IMR-90 (cell line): ENCODE results near the gene CTDP1. TPM values are rescaled to one million over a fixed set of nuclear protein-coding genes. Genes with fewer than 3 reads are reported as not detected.

Source experiments
- ATAC-seq: fragments of 200-7000 bp; cut with Tn5 transposase; 2 replicates; pipeline ENCODE4 v1.9.1; 2020; ENCODE audit warnings: low read depth, mild to moderate bottlenecking, moderate library complexity
- BruUV-seq: library from RNA; stranded (reverse); fragments of 400-500 nt; replicated peaks from 2 replicates; lab custom pipeline; 2021; lab: Mats Ljungman, UMichigan
- CTCF ChIA-PET: fragments of 300-600 bp; formaldehyde crosslinking; extraction: SDS; loops from one replicate; lab custom pipeline; 2021; ENCODE audit warnings: antibody characterized with exemption; lab: Yijun Ruan, JAX
- POLR2A ChIA-PET: fragments of 300-600 bp; sonication (Branson Sonifier 250); formaldehyde crosslinking; loops from one replicate; lab custom pipeline; 2022; ENCODE audit warnings: antibody characterized with exemption; ENCODE audit not compliant: unreplicated experiment; lab: Charles Lee
- DNase-seq: peaks from one replicate; pipeline ENCODE4 v3.0.0; 2013
- H2AFZ ChIP-seq: replicated peaks from 2 replicates; pipeline ENCODE3; 2013; ENCODE audit warnings: low read length, mild to moderate bottlenecking; ENCODE audit not compliant: poor library complexity
- H2AK5ac ChIP-seq: 2 replicates; pipeline ENCODE4 v1.6.1; 2013; ENCODE audit warnings: low read depth, low read length, inconsistent platforms
- H2AK9ac ChIP-seq: replicated peaks from 2 replicates; pipeline ENCODE3; 2013; ENCODE audit warnings: mild to moderate bottlenecking, low read depth, low read length, moderate library complexity; ENCODE audit not compliant: poor library complexity
- H2BK120ac ChIP-seq: 2 replicates; pipeline ENCODE4 v1.6.1; 2013; ENCODE audit warnings: low read depth, low read length, inconsistent platforms
- H2BK15ac ChIP-seq: 3 replicates; pipeline ENCODE4 v1.6.1; 2013; ENCODE audit warnings: low read depth, low read length, inconsistent platforms
- H2BK20ac ChIP-seq: 2 replicates; pipeline ENCODE4 v1.6.1; 2013; ENCODE audit warnings: low read depth, mild to moderate bottlenecking, inconsistent platforms, low read length, moderate library complexity
- H2BK5ac ChIP-seq: 2 replicates; pipeline ENCODE4 v1.6.1; 2013; ENCODE audit warnings: mild to moderate bottlenecking, low read depth, low read length, inconsistent platforms; ENCODE audit not compliant: poor library complexity, severe bottlenecking
- H3K14ac ChIP-seq: replicated peaks from 2 replicates; pipeline ENCODE4 v1.6.1; 2013; ENCODE audit warnings: low read depth, low read length, inconsistent platforms
- H3K18ac ChIP-seq: 2 replicates; pipeline ENCODE4 v1.6.1; 2013; ENCODE audit warnings: low read depth, low read length, control low read depth
- H3K23ac ChIP-seq: 2 replicates; pipeline ENCODE4 v1.6.1; 2013; ENCODE audit warnings: low read depth, low read length, inconsistent platforms
- H3K27ac ChIP-seq: 2 replicates; pipeline ENCODE4 v1.5.1; 2013; ENCODE audit warnings: mild to moderate bottlenecking, control low read depth, low read length; ENCODE audit not compliant: insufficient read depth
- H3K27me3 ChIP-seq: 2 replicates; pipeline ENCODE4 v1.6.1; 2013; ENCODE audit warnings: low read length; ENCODE audit not compliant: control insufficient read depth, insufficient read depth
- H3K36me3 ChIP-seq: 2 replicates; pipeline ENCODE4 v1.6.1; 2013; ENCODE audit warnings: low read length, mixed read lengths; ENCODE audit not compliant: control insufficient read depth, insufficient read depth
- H3K4ac ChIP-seq: 2 replicates; pipeline ENCODE4 v1.6.1; 2013; ENCODE audit warnings: low read depth, low read length, inconsistent platforms
- H3K4me1 ChIP-seq: 2 replicates; pipeline ENCODE4 v1.6.1; 2013; ENCODE audit warnings: low read length, mixed read lengths; ENCODE audit not compliant: control insufficient read depth, insufficient read depth
- H3K4me2 ChIP-seq: 2 replicates; pipeline ENCODE4 v1.6.1; 2013; ENCODE audit warnings: low read depth, mild to moderate bottlenecking, control low read depth, low read length, moderate library complexity
- H3K4me3 ChIP-seq: 2 replicates; pipeline ENCODE4 v1.5.1; 2013; ENCODE audit warnings: low read depth, mild to moderate bottlenecking, control low read depth, low read length, moderate library complexity; ENCODE audit not compliant: insufficient read depth
- H3K56ac ChIP-seq: 2 replicates; pipeline ENCODE4 v1.6.1; 2013; ENCODE audit warnings: low read length, inconsistent platforms; ENCODE audit not compliant: insufficient read depth; ENCODE audit errors: extremely low read depth
- H3K79me1 ChIP-seq, 2 experiments: 2 replicates each; pipeline ENCODE4 v1.6.1; 2013; ENCODE audit warnings: low read length in 2 of 2, inconsistent platforms in 1 of 2, low read depth in 1 of 2
- H3K9ac ChIP-seq: 2 replicates; pipeline ENCODE4 v1.6.1; 2013; ENCODE audit warnings: low read depth, low read length, control low read depth
- H3K9me1 ChIP-seq: 2 replicates; pipeline ENCODE4 v1.6.1; 2013; ENCODE audit warnings: low read length, inconsistent platforms; ENCODE audit not compliant: insufficient read depth
- H3K9me3 ChIP-seq: 2 replicates; pipeline ENCODE4 v1.6.1; 2013; ENCODE audit warnings: low read length; ENCODE audit not compliant: control insufficient read depth, insufficient read depth
- H4K20me1 ChIP-seq: 2 replicates; pipeline ENCODE4 v1.6.1; 2013; ENCODE audit warnings: low read length, inconsistent platforms; ENCODE audit not compliant: insufficient read depth
- H4K5ac ChIP-seq: 2 replicates; pipeline ENCODE4 v1.6.1; 2013; ENCODE audit warnings: mild to moderate bottlenecking, low read depth, low read length, control low read depth
- H4K8ac ChIP-seq, 2 experiments: 2 replicates each; pipeline ENCODE4 v1.6.1; 2013; ENCODE audit warnings: low read depth in 2 of 2, low read length in 2 of 2, control low read depth in 1 of 2, inconsistent platforms in 1 of 2
- H4K91ac ChIP-seq: 2 replicates; pipeline ENCODE4 v1.6.1; 2013; ENCODE audit warnings: low read depth, low read length, inconsistent platforms; ENCODE audit not compliant: insufficient read depth
- BHLHE40 ChIP-seq: fragments of 150-350 bp; IDR thresholded peaks from 2 replicates; pipeline ENCODE4 v1.6.1; 2016; ENCODE audit warnings: mild to moderate bottlenecking, low read depth, low read length
- CEBPB ChIP-seq: IDR thresholded peaks from 2 replicates; pipeline ENCODE4 v1.6.1; 2012; ENCODE audit warnings: low read depth, low read length, improper control_type of control experiment
- CHD1 ChIP-seq: IDR thresholded peaks from 2 replicates; pipeline ENCODE4 v1.6.1; 2012; ENCODE audit warnings: low read depth, low read length, improper control_type of control experiment
- FOS ChIP-seq: fragments of 150-350 bp; IDR thresholded peaks from 2 replicates; pipeline ENCODE4 v1.6.1; 2016; ENCODE audit warnings: low read depth, low read length
- MAFK ChIP-seq: IDR thresholded peaks from 2 replicates; pipeline ENCODE4 v1.6.1; 2012; ENCODE audit warnings: low read depth, low read length, improper control_type of control experiment
- MAZ ChIP-seq: IDR thresholded peaks from 2 replicates; pipeline ENCODE4 v1.6.1; 2012; ENCODE audit warnings: low read depth, mild to moderate bottlenecking, low read length, improper control_type of control experiment, moderate library complexity, borderline replicate concordance
- MXI1 ChIP-seq: IDR thresholded peaks from 2 replicates; pipeline ENCODE4 v1.6.1; 2012; ENCODE audit warnings: low read depth, mild to moderate bottlenecking, low read length, moderate library complexity, borderline replicate concordance
- NFE2L2 ChIP-seq: fragments of 150-350 bp; IDR thresholded peaks from 2 replicates; pipeline ENCODE4 v1.6.1; 2016; ENCODE audit warnings: low read depth, mild to moderate bottlenecking, low read length
- POLR2A ChIP-seq: IDR thresholded peaks from 2 replicates; pipeline ENCODE4 v1.6.1; 2012; ENCODE audit warnings: mild to moderate bottlenecking, low read depth, low read length
- RAD21 ChIP-seq: IDR thresholded peaks from 2 replicates; pipeline ENCODE4 v1.6.1; 2012; ENCODE audit warnings: low read length, improper control_type of control experiment
- RCOR1 ChIP-seq: IDR thresholded peaks from 2 replicates; pipeline ENCODE4 v1.6.1; 2012; ENCODE audit warnings: mild to moderate bottlenecking, low read length, improper control_type of control experiment; ENCODE audit not compliant: insufficient replicate concordance
- RFX5 ChIP-seq: IDR thresholded peaks from 2 replicates; pipeline ENCODE4 v1.8.0; 2012; ENCODE audit warnings: low read depth, mild to moderate bottlenecking, low read length, moderate library complexity
- SMC3 ChIP-seq: fragments of 150-350 bp; IDR thresholded peaks from 2 replicates; pipeline ENCODE4 v1.6.1; 2016; ENCODE audit warnings: low read depth, mild to moderate bottlenecking, antibody characterized with exemption, low read length, moderate library complexity
- WGBS, 2 experiments: methylation state at CpG; one replicate each; pipeline versions ENCODE4 v1.1.5 to v1.1.7; 2013; ENCODE audit warnings: missing lambda C conversion rate in 2 of 2; ENCODE audit not compliant: insufficient read length in 1 of 2; ENCODE audit errors: extremely low coverage in 2 of 2; 5-methylcytosine and 5-hydroxymethylcytosine counted together
- dilution Hi-C: fragments of 300-500 bp; cut with HindIII; formaldehyde crosslinking; loops from one replicate; pipeline ENCODE4 v1.14.3; 2018; ENCODE audit warnings: low sequenced_read_pairs; ENCODE audit not compliant: unreplicated experiment
- in situ Hi-C: fragments of 300-500 bp; cut with MboI; formaldehyde crosslinking; loops from 3 replicates; pipeline ENCODE4 v1.14.3; 2019; ENCODE audit warnings: low sequenced_read_pairs, inconsistent platforms, mixed read lengths
- intact Hi-C: fragments of 100-400 bp; cut with micrococcal nuclease; formaldehyde crosslinking; loops from 2 replicates; pipeline ENCODE4 v1.10.0; 2022
- polyA plus RNA-seq, 3 experiments: library from polyadenylated mRNA; depleted of rRNA; stranded (reverse); fragments of >200 nt; gene quantifications; 2 replicates each; pipeline ENCODE4 v1.2.3, GENCODE V29; 2012; ENCODE audit warnings: low replicate concordance in 1 of 3
- total RNA-seq: library from RNA; depleted of rRNA; stranded (reverse); fragments of >200 nt; gene quantifications from 2 replicates; pipeline ENCODE4 v1.2.3, GENCODE V29; 2012
- TF ChIP-seq, protein P1 (sequence below): conservative IDR thresholded peaks from 2 replicates; pipeline ENCODE4 v1.5.1; 2012; ENCODE audit warnings: mild to moderate bottlenecking, low read depth, low read length, improper control_type of control experiment
- TF ChIP-seq, protein P2 (sequence below): fragments of 150-350 bp; IDR thresholded peaks from 2 replicates; pipeline ENCODE4 v1.6.1; 2017; ENCODE audit warnings: mild to moderate bottlenecking, antibody characterized with exemption, low read length, low read depth
- TF ChIP-seq, protein P3 (sequence below): fragments of 150-350 bp; IDR thresholded peaks from 2 replicates; pipeline ENCODE4 v1.6.1; 2016; ENCODE audit warnings: low read depth, mild to moderate bottlenecking, low read length, moderate library complexity, borderline replicate concordance

CTDP1 gene
- total and polyA plus RNA-seq, 2 of the 4 experiments (the other 2 are of a cell fraction), result 13.4 to 17.6 TPM

- Histone ChIP-seq H3K4me2 (no peak overlapping the region), H3K23ac (no peak overlapping the region), H3K4me3 (no peak overlapping the region), H2BK120ac (no peak overlapping the region), H2AK9ac (peak overlapping the region; percentile 24), H2BK15ac (no peak overlapping the region), H4K91ac (no peak overlapping the region), H3K79me1 (no peaks in the 10 kb centered on the region), H3K9me1 (no peaks in the 10 kb centered on the region), H3K18ac (no peak overlapping the region), H3K9me3 (no peaks in the 10 kb centered on the region), H2BK5ac (no peak overlapping the region), H4K5ac (no peak overlapping the region), H3K14ac (no peak overlapping the region), H3K56ac (no peak overlapping the region), H3K27ac (no peak overlapping the region), H3K36me3 (no peaks in the 10 kb centered on the region), H3K27me3 (peaks cover 22% of the 10 kb centered on the region), H3K4ac (no peak overlapping the region), H2AFZ (no peak overlapping the region), H4K20me1 (no peaks in the 10 kb centered on the region), H2BK20ac (no peak overlapping the region), H3K4me1 (no peaks in the 10 kb centered on the region), H4K8ac (no peak overlapping the region), H2AK5ac (no peak overlapping the region), H3K9ac (no peak overlapping the region)
- TF ChIP-seq CHD1 (no peak), MXI1 (no peak), POLR2A (no peak), FOS (no peak), CEBPB (no peak), BHLHE40 (no peak), RCOR1 (no peak), MAZ (no peak), RFX5 (no peak), RAD21 (no peak), MAFK (no peak), SMC3 (no peak), NFE2L2 (no peak)
- TF ChIP-seq, protein P1, sequence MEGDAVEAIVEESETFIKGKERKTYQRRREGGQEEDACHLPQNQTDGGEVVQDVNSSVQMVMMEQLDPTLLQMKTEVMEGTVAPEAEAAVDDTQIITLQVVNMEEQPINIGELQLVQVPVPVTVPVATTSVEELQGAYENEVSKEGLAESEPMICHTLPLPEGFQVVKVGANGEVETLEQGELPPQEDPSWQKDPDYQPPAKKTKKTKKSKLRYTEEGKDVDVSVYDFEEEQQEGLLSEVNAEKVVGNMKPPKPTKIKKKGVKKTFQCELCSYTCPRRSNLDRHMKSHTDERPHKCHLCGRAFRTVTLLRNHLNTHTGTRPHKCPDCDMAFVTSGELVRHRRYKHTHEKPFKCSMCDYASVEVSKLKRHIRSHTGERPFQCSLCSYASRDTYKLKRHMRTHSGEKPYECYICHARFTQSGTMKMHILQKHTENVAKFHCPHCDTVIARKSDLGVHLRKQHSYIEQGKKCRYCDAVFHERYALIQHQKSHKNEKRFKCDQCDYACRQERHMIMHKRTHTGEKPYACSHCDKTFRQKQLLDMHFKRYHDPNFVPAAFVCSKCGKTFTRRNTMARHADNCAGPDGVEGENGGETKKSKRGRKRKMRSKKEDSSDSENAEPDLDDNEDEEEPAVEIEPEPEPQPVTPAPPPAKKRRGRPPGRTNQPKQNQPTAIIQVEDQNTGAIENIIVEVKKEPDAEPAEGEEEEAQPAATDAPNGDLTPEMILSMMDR, result no peak
- TF ChIP-seq, protein P2, sequence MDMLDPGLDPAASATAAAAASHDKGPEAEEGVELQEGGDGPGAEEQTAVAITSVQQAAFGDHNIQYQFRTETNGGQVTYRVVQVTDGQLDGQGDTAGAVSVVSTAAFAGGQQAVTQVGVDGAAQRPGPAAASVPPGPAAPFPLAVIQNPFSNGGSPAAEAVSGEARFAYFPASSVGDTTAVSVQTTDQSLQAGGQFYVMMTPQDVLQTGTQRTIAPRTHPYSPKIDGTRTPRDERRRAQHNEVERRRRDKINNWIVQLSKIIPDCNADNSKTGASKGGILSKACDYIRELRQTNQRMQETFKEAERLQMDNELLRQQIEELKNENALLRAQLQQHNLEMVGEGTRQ, result no peak
- TF ChIP-seq, protein P3, sequence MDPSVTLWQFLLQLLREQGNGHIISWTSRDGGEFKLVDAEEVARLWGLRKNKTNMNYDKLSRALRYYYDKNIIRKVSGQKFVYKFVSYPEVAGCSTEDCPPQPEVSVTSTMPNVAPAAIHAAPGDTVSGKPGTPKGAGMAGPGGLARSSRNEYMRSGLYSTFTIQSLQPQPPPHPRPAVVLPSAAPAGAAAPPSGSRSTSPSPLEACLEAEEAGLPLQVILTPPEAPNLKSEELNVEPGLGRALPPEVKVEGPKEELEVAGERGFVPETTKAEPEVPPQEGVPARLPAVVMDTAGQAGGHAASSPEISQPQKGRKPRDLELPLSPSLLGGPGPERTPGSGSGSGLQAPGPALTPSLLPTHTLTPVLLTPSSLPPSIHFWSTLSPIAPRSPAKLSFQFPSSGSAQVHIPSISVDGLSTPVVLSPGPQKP, result no peak
- WGBS, 2 experiments, result 83% methylated on average over 6 of the region's 14 CpGs; no CpG with 5 or more reads in 1 of the 2 experiments
- no TSS peak for BruUV-seq
- ChIA-PET CTCF (no interaction called here), POLR2A (no interaction called here)
- dilution Hi-C loops, result no loop called here
- ATAC-seq, result no peak
- DNase-seq, result no peak
- intact Hi-C loops, result no loop called here
- in situ Hi-C loops, result no loop called here
Observed at GRCh38 chr18:79632765-79633164, 46.8 kb upstream of the CTDP1 start.
